Measurements from ENCODE around the gene TTC13. TPM values are rescaled to one million over a fixed set of nuclear protein-coding genes. Genes with fewer than 3 reads are reported as not detected.

TTC13 gene
- polyA plus RNA-seq, 3 donors: 9.2 to 24.4 (median 10.8) TPM

DNA sequence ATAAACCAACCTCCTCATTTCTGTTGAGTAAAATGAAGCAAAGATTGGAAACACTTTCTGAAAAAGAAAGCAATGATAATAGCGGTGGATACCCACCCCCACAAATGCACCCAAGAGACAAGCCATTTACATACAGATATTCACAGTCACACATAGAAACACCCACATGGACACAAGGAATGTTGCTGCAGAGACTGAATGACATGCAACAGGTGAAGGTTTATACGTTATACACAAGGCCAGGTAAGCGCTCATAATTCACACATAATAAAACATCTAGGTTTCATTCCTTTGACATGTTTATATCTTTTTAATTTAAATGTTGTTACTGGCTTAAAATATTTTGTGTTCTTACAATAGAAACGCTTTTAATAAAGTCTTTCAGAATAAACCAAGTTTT lies 21.5 kb upstream of the TTC13 start:
- Mint-ChIP-seq H3K27ac (no peak overlapping the region), H3K36me3 (peaks cover 10 to 12% of the 10 kb centered on the region in 2 donors), H3K4me1 (no peaks in the 10 kb centered on the region), H3K9me3 (peaks cover 19 to 28% (median 25%) of the 10 kb centered on the region in 7 donors), H3K4me3 (no peak overlapping the region), H3K27me3 (ENCODE audit: low read depth in 3 of 3) (peaks cover 0 to 3% (median 0%) of the 10 kb centered on the region in 3 donors)
- Histone ChIP-seq H4K20me1 (ENCODE audit: insufficient read depth, low read length) (no peaks in the 10 kb centered on the region), H3K4me3 (replicated peaks in 1 of 3; ENCODE audit: low read depth in 2 of 3, low read length in 3 of 3) (no peak overlapping the region), H3K9me3 (replicated peaks in 1 of 2; ENCODE audit: control insufficient read depth in 1 of 2, insufficient read depth in 1 of 2, low read length in 2 of 2) (peaks cover 12 to 23% of the 10 kb centered on the region in 2 donors), H3K36me3 (replicated peaks in 1 of 2; ENCODE audit: control insufficient read depth in 1 of 2, insufficient read depth in 2 of 2, low read length in 2 of 2) (peaks cover 57 to 80% of the 10 kb centered on the region in 2 donors), H3K4me1 (ENCODE audit: control insufficient read depth in 1 of 2, insufficient read depth in 2 of 2, low read length in 2 of 2) (no peaks in the 10 kb centered on the region), H3K27me3 (ENCODE audit: control insufficient read depth in 2 of 2, insufficient read depth in 2 of 2, low read length in 2 of 2) (no peaks in the 10 kb centered on the region), H3K79me2 (ENCODE audit: insufficient read depth, low read length) (no peaks in the 10 kb centered on the region), H3K27ac (ENCODE audit: low read depth in 1 of 2, low read length in 2 of 2) (no peak overlapping the region), H3K4me2 (replicated peaks; ENCODE audit: extremely low read depth, low read length, poor library complexity, severe bottlenecking) (no peak overlapping the region), H3K9ac (ENCODE audit: insufficient read depth, low read length, poor library complexity, severe bottlenecking) (no peak overlapping the region), H2AFZ (ENCODE audit: insufficient read depth, low read depth, low read length, poor library complexity, severe bottlenecking) (no peak overlapping the region)
- WGBS (ENCODE audit: insufficient coverage): 100% methylated on average over 1 of the region's 4 CpGs
- intact Hi-C loops (cut with micrococcal nuclease): no loop called here
- DNase-seq: no peak
- no peak for TF ChIP-seq CTCF (IDR thresholded peaks at IDR 0.05)

DNA sequence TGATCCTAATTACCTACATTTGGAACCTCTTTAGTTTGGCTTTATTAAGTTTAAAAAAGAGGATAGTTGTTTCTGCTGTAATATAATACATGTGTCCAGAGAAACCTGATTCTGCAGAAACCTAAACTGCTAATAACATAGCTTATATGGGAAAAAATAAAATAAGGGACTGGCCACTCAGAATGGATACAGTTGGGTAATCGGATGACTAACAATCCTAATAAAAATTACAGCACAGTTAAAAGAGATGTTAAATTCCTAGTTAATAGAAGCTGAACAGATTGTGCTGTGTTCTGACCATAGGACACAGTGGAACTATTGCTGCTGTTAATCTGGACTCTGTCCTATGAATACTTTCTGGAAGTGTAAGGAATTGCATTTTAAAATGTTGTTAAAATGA lies 16.2 kb upstream of the TTC13 start:
- no peak overlapping the region for H2AFZ ChIP-seq (ENCODE audit: insufficient read depth, low read depth, low read length, poor library complexity, severe bottlenecking)
- H3K4me1 ChIP-seq (ENCODE audit: control insufficient read depth in 1 of 2, insufficient read depth in 2 of 2, low read length in 2 of 2): no peaks in the 10 kb centered on the region
- no peaks in the 10 kb centered on the region for H3K27me3 Mint-ChIP-seq (ENCODE audit: low read depth in 3 of 3)
- H3K4me2 ChIP-seq (replicated peaks; ENCODE audit: extremely low read depth, low read length, poor library complexity, severe bottlenecking): no peak overlapping the region
- no peaks in the 10 kb centered on the region for H3K9me3 ChIP-seq (replicated peaks in 1 of 2; ENCODE audit: control insufficient read depth in 1 of 2, insufficient read depth in 1 of 2, low read length in 2 of 2)
- H3K4me1 Mint-ChIP-seq: no peaks in the 10 kb centered on the region
- no CpG with 5 or more reads among the region's 1 CpG for WGBS (ENCODE audit: insufficient coverage)
- H3K79me2 ChIP-seq (ENCODE audit: insufficient read depth, low read length): no peaks in the 10 kb centered on the region
- H3K9ac ChIP-seq (ENCODE audit: insufficient read depth, low read length, poor library complexity, severe bottlenecking): no peak overlapping the region
- H3K27ac ChIP-seq (ENCODE audit: low read depth in 1 of 2, low read length in 2 of 2): no peak overlapping the region
- no peak overlapping the region for H3K4me3 Mint-ChIP-seq
- TF ChIP-seq CTCF (IDR thresholded peaks at IDR 0.05): no peak
- H3K36me3 Mint-ChIP-seq: peaks cover 27 to 41% of the 10 kb centered on the region in 2 donors
- no peak overlapping the region for H3K27ac Mint-ChIP-seq
- H3K9me3 Mint-ChIP-seq: no peaks in the 10 kb centered on the region
- peaks cover 68 to 98% of the 10 kb centered on the region in 2 donors for H3K36me3 ChIP-seq (replicated peaks in 1 of 2; ENCODE audit: control insufficient read depth in 1 of 2, insufficient read depth in 2 of 2, low read length in 2 of 2)
- no peak for DNase-seq
- no peak overlapping the region for H3K4me3 ChIP-seq (replicated peaks in 1 of 3; ENCODE audit: low read depth in 2 of 3, low read length in 3 of 3)
- no peaks in the 10 kb centered on the region for H4K20me1 ChIP-seq (ENCODE audit: insufficient read depth, low read length)
- intact Hi-C loops (cut with micrococcal nuclease): no loop called here
- no peaks in the 10 kb centered on the region for H3K27me3 ChIP-seq (ENCODE audit: control insufficient read depth in 2 of 2, insufficient read depth in 2 of 2, low read length in 2 of 2)

All from CD14-positive monocyte (primary cell).